H9 (cell line): Measurements from ENCODE around the gene CDK6. TPM values are rescaled to one million over a fixed set of nuclear protein-coding genes. Genes with fewer than 3 reads are reported as not detected.

ENCODE experiments used
- DNase-seq: peaks from one replicate; pipeline ENCODE4 v3.0.0-alpha.2; 2017
- H2AFZ ChIP-seq: one replicate; pipeline ENCODE4 v1.6.1; 2013; ENCODE audit warnings: mild to moderate bottlenecking, low read length, control low read depth, moderate library complexity
- H2AK5ac ChIP-seq: 2 replicates; pipeline ENCODE4 v1.6.1; 2013; ENCODE audit warnings: low read length, control low read depth, mixed read lengths; ENCODE audit not compliant: insufficient read length
- H2BK120ac ChIP-seq: one replicate; pipeline ENCODE4 v1.6.1; 2013; ENCODE audit warnings: low read depth, mild to moderate bottlenecking, low read length, control low read depth, inconsistent platforms; ENCODE audit not compliant: poor library complexity, severe bottlenecking
- H2BK12ac ChIP-seq: 2 replicates; pipeline ENCODE4 v1.6.1; 2013; ENCODE audit warnings: low read length, control low read depth, mixed read lengths, low read depth; ENCODE audit not compliant: insufficient read length
- H2BK15ac ChIP-seq: 2 replicates; pipeline ENCODE4 v1.6.1; 2013; ENCODE audit warnings: low read depth, low read length, control low read depth
- H2BK20ac ChIP-seq: one replicate; pipeline ENCODE4 v1.6.1; 2013; ENCODE audit warnings: low read depth, mild to moderate bottlenecking, low read length, control low read depth, inconsistent platforms; ENCODE audit not compliant: poor library complexity, severe bottlenecking
- H2BK5ac ChIP-seq: 2 replicates; pipeline ENCODE4 v1.6.1; 2013; ENCODE audit warnings: low read length, control low read depth, mixed read lengths; ENCODE audit not compliant: insufficient read length
- H3K14ac ChIP-seq: 2 replicates; pipeline ENCODE4 v1.6.1; 2013; ENCODE audit warnings: low read length, control low read depth; ENCODE audit not compliant: insufficient read depth
- H3K18ac ChIP-seq: 2 replicates; pipeline ENCODE4 v1.6.1; 2013; ENCODE audit warnings: low read depth, mild to moderate bottlenecking, mixed read lengths, low read length, control low read depth; ENCODE audit not compliant: insufficient read length
- H3K23ac ChIP-seq: 2 replicates; pipeline ENCODE4 v1.6.1; 2013; ENCODE audit warnings: low read length, control low read depth, mixed read lengths, low read depth; ENCODE audit not compliant: insufficient read length
- H3K23me2 ChIP-seq: 2 replicates; pipeline ENCODE4 v1.6.1; 2013; ENCODE audit warnings: low read depth, mild to moderate bottlenecking, mixed read lengths, low read length, control low read depth; ENCODE audit not compliant: insufficient read length, poor library complexity, severe bottlenecking
- H3K27ac ChIP-seq: 2 replicates; pipeline ENCODE4 v1.5.1; 2013; ENCODE audit warnings: low read length, control low read depth, mixed read lengths, low read depth; ENCODE audit not compliant: insufficient read length
- H3K27me3 ChIP-seq: 2 replicates; pipeline ENCODE4 v1.6.1; 2013; ENCODE audit warnings: low read length, control low read depth, inconsistent platforms; ENCODE audit not compliant: insufficient read depth
- H3K4ac ChIP-seq: 2 replicates; pipeline ENCODE4 v1.6.1; 2013; ENCODE audit warnings: low read depth, mild to moderate bottlenecking, control low read depth, inconsistent platforms, low read length, moderate library complexity
- H3K4me1 ChIP-seq: 2 replicates; pipeline ENCODE4 v1.6.1; 2013; ENCODE audit warnings: low read length, control low read depth, inconsistent platforms; ENCODE audit not compliant: insufficient read depth
- H3K4me2 ChIP-seq: 2 replicates; pipeline ENCODE4 v1.6.1; 2013; ENCODE audit warnings: low read length, control low read depth, mixed read lengths; ENCODE audit not compliant: insufficient read length, insufficient read depth
- H3K56ac ChIP-seq: 2 replicates; pipeline ENCODE4 v1.6.1; 2013; ENCODE audit warnings: low read depth, mild to moderate bottlenecking, mixed read lengths, low read length, control low read depth; ENCODE audit not compliant: insufficient read length
- H3K79me1 ChIP-seq: 2 replicates; pipeline ENCODE4 v1.6.1; 2013; ENCODE audit warnings: low read depth, mild to moderate bottlenecking, moderate library complexity, low read length, control low read depth, inconsistent platforms; ENCODE audit not compliant: insufficient read depth, poor library complexity, severe bottlenecking
- H3K79me2 ChIP-seq: 2 replicates; pipeline ENCODE4 v1.6.1; 2013; ENCODE audit warnings: low read length, control low read depth, inconsistent platforms; ENCODE audit not compliant: insufficient read depth
- H3K9ac ChIP-seq: 2 replicates; pipeline ENCODE4 v1.6.1; 2013; ENCODE audit warnings: low read length, control low read depth, mixed read lengths; ENCODE audit not compliant: insufficient read length; ENCODE audit errors: extremely low read depth
- H3K9me3 ChIP-seq: one replicate; pipeline ENCODE4 v1.6.1; 2013; ENCODE audit warnings: low read depth, low read length, inconsistent platforms; ENCODE audit not compliant: control insufficient read depth
- H3T11ph ChIP-seq: one replicate; pipeline ENCODE4 v1.6.1; 2013; ENCODE audit warnings: mild to moderate bottlenecking, low read length, control low read depth, inconsistent platforms
- H4K20me1 ChIP-seq: one replicate; pipeline ENCODE4 v1.6.1; 2013; ENCODE audit not compliant: control insufficient read depth, insufficient read length, insufficient read depth
- H4K5ac ChIP-seq: 2 replicates; pipeline ENCODE4 v1.6.1; 2013; ENCODE audit warnings: low read depth, mild to moderate bottlenecking, mixed read lengths, low read length, control low read depth; ENCODE audit not compliant: insufficient read length
- H4K8ac ChIP-seq: replicated peaks from 2 replicates; pipeline ENCODE4 v1.6.1; 2013; ENCODE audit warnings: low read length, control low read depth, mixed read lengths, low read depth; ENCODE audit not compliant: insufficient read length
- H4K91ac ChIP-seq: 2 replicates; pipeline ENCODE4 v1.6.1; 2013; ENCODE audit warnings: low read depth, mild to moderate bottlenecking, moderate library complexity, mixed read lengths, low read length, control low read depth; ENCODE audit not compliant: insufficient read length
- H3K27ac Mint-ChIP-seq, 3 experiments: 2 replicates in 2 of 3; 3 replicates in 1 of 3; pipeline ENCODE4 v1.8.0; 2020 to 2021; ENCODE audit warnings: mixed read lengths in 3 of 3, mild to moderate bottlenecking in 1 of 3, moderate library complexity in 1 of 3
- H3K27me3 Mint-ChIP-seq: 2 replicates; pipeline ENCODE4 v1.8.0; 2021; ENCODE audit warnings: low read depth, mild to moderate bottlenecking, moderate library complexity, mixed read lengths
- H3K36me3 Mint-ChIP-seq, 3 experiments: 2 replicates in 2 of 3; 3 replicates in 1 of 3; pipeline ENCODE4 v1.8.0; 2020 to 2021; ENCODE audit warnings: low read depth in 3 of 3, mixed read lengths in 3 of 3; ENCODE audit not compliant: insufficient read depth in 1 of 3
- H3K4me1 Mint-ChIP-seq, 2 experiments: 2 replicates each; pipeline ENCODE4 v1.8.0; 2020; ENCODE audit warnings: mixed read lengths in 2 of 2
- H3K4me3 Mint-ChIP-seq, 2 experiments: 2 replicates in 1 of 2; 3 replicates in 1 of 2; pipeline ENCODE4 v1.8.0; 2020 to 2021; ENCODE audit warnings: mild to moderate bottlenecking in 2 of 2, mixed read lengths in 2 of 2, moderate library complexity in 1 of 2
- H3K9me3 Mint-ChIP-seq, 2 experiments: 2 replicates in 1 of 2; 3 replicates in 1 of 2; pipeline ENCODE4 v1.8.0; 2020; ENCODE audit warnings: mild to moderate bottlenecking in 2 of 2, mixed read lengths in 2 of 2, moderate library complexity in 1 of 2
- WGBS: extraction: QIAGEN DNeasy Blood & Tissue Kit; methylation state at CpG from one replicate; pipeline ENCODE4 v1.1.7; 2013; ENCODE audit warnings: missing lambda C conversion rate, low lambda C conversion rate, mixed read lengths; ENCODE audit not compliant: insufficient read length; ENCODE audit errors: extremely low coverage; 5-methylcytosine and 5-hydroxymethylcytosine counted together
- total RNA-seq: library from RNA; stranded (reverse); gene quantifications from 2 replicates; pipeline ENCODE4 v1.2.1, GENCODE V29; 2021
- TF ChIP-seq, protein P1 (sequence below): fragments of 200-600 bp; sonication (generic); conservative IDR thresholded peaks from 3 replicates; pipeline ENCODE4 v1.8.0; 2021; ENCODE audit warnings: antibody characterized with exemption, mild to moderate bottlenecking

The CDK6 gene
- total RNA-seq, 1 experiment from 2014 or later: 30.0 TPM

GRCh38 chr7:92875173-92875572 lies 38.8 kb upstream of the CDK6 start:
- H3K79me1 ChIP-seq: no peaks in the 10 kb centered on the region
- no peak overlapping the region for H3T11ph ChIP-seq
- H3K9me3 ChIP-seq: no peaks in the 10 kb centered on the region
- no peak overlapping the region for H3K23ac ChIP-seq
- WGBS: no CpG with 5 or more reads among the region's 1 CpG
- no peak overlapping the region for H4K5ac ChIP-seq
- DNase-seq: no peak
- H4K8ac ChIP-seq: no peak overlapping the region
- H2BK20ac ChIP-seq: no peak overlapping the region
- no peak overlapping the region for H2AFZ ChIP-seq
- no peaks in the 10 kb centered on the region for H3K23me2 ChIP-seq
- Mint-ChIP-seq H3K36me3 (no peaks in the 10 kb centered on the region), H3K27me3 (peaks cover 5% of the 10 kb centered on the region), H3K9me3 (no peaks in the 10 kb centered on the region; a peak in 1 of 5 replicates), H3K27ac (no peak overlapping the region; a peak in 1 of 7 replicates), H3K4me3 (no peak overlapping the region), H3K4me1 (peaks cover 2 to 9% of the 10 kb centered on the region in 2 experiments; a peak in 3 of 4 replicates)
- H3K4ac ChIP-seq: no peak overlapping the region
- H2BK5ac ChIP-seq: no peak overlapping the region
- H3K79me2 ChIP-seq: no peaks in the 10 kb centered on the region
- no peak overlapping the region for H2BK15ac ChIP-seq
- H2BK12ac ChIP-seq: no peak overlapping the region
- H3K4me1 ChIP-seq: no peaks in the 10 kb centered on the region
- H2AK5ac ChIP-seq: no peak overlapping the region
- no peak overlapping the region for H3K27ac ChIP-seq
- no peak overlapping the region for H3K9ac ChIP-seq
- no peaks in the 10 kb centered on the region for H4K20me1 ChIP-seq
- H3K4me2 ChIP-seq: no peak overlapping the region
- H3K14ac ChIP-seq: no peak overlapping the region
- H3K56ac ChIP-seq: no peak overlapping the region
- no peak overlapping the region for H3K18ac ChIP-seq
- no peaks in the 10 kb centered on the region for H3K27me3 ChIP-seq
- H4K91ac ChIP-seq: no peak overlapping the region
- H2BK120ac ChIP-seq: no peak overlapping the region
- TF ChIP-seq, protein P1, sequence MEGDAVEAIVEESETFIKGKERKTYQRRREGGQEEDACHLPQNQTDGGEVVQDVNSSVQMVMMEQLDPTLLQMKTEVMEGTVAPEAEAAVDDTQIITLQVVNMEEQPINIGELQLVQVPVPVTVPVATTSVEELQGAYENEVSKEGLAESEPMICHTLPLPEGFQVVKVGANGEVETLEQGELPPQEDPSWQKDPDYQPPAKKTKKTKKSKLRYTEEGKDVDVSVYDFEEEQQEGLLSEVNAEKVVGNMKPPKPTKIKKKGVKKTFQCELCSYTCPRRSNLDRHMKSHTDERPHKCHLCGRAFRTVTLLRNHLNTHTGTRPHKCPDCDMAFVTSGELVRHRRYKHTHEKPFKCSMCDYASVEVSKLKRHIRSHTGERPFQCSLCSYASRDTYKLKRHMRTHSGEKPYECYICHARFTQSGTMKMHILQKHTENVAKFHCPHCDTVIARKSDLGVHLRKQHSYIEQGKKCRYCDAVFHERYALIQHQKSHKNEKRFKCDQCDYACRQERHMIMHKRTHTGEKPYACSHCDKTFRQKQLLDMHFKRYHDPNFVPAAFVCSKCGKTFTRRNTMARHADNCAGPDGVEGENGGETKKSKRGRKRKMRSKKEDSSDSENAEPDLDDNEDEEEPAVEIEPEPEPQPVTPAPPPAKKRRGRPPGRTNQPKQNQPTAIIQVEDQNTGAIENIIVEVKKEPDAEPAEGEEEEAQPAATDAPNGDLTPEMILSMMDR: no peak
